Activated CD8-positive, alpha-beta T cell treated with anti-CD3 and anti-CD28 coated beads for 36 hours (primary cell): ENCODE results near the gene NUDT3. TPM values are rescaled to one million over a fixed set of nuclear protein-coding genes. Genes with fewer than 3 reads are reported as not detected.

ENCODE experiments used
- ATAC-seq: fragments of 200-7000 bp; cut with Tn5 transposase; one replicate; pipeline ENCODE4 v1.10.0; 2021; ENCODE audit warnings: mild to moderate bottlenecking, moderate library complexity
- CTCF ChIA-PET: fragments of 350-600 bp; sonication (Branson Sonifier 250); formaldehyde crosslinking; loops from one replicate; lab custom pipeline; 2021; ENCODE audit warnings: antibody characterized with exemption; lab: Charles Lee
- POLR2A ChIA-PET: fragments of 350-600 bp; sonication (Branson Sonifier 250); formaldehyde crosslinking; loops from one replicate; lab custom pipeline; 2021; ENCODE audit warnings: antibody characterized with exemption; lab: Charles Lee
- DNase-seq: peaks from one replicate; pipeline ENCODE4 v3.0.0-alpha.2; 2020
- H3K27ac Mint-ChIP-seq: one replicate; pipeline ENCODE4 v1.8.0; 2021; ENCODE audit warnings: mild to moderate bottlenecking, mixed read lengths
- H3K27me3 Mint-ChIP-seq: one replicate; pipeline ENCODE4 v1.8.0; 2021; ENCODE audit warnings: mixed read lengths
- H3K36me3 Mint-ChIP-seq: one replicate; pipeline ENCODE4 v1.8.0; 2021; ENCODE audit warnings: low read depth, mixed read lengths
- H3K4me1 Mint-ChIP-seq: one replicate; pipeline ENCODE4 v1.8.0; 2021; ENCODE audit warnings: low read depth, mixed read lengths
- H3K4me3 Mint-ChIP-seq: one replicate; pipeline ENCODE4 v1.8.0; 2021; ENCODE audit warnings: mild to moderate bottlenecking, moderate library complexity, mixed read lengths
- H3K9me3 Mint-ChIP-seq: one replicate; pipeline ENCODE4 v1.8.0; 2021; ENCODE audit warnings: mixed read lengths
- CTCF ChIP-seq: fragments of 200-600 bp; IDR thresholded peaks from one replicate; pipeline ENCODE4 v1.8.0; 2022; ENCODE audit warnings: antibody characterized with exemption, mild to moderate bottlenecking
- intact Hi-C: fragments of 100-400 bp; cut with micrococcal nuclease; formaldehyde crosslinking; loops from one replicate; pipeline ENCODE4 v1.10.0; 2022
- total RNA-seq, 2 experiments: library from RNA; stranded (reverse); gene quantifications; one replicate each; pipeline ENCODE4 v1.2.3, GENCODE V29; 2021

NUDT3 gene
- total RNA-seq, 2 experiments from 2014 or later = 15.0 to 15.2 TPM

- Mint-ChIP-seq H3K27me3 (no peaks in the 10 kb centered on the region), H3K9me3 (no peaks in the 10 kb centered on the region), H3K36me3 (no peaks in the 10 kb centered on the region), H3K4me1 (peaks cover 26% of the 10 kb centered on the region), H3K4me3 (no peak overlapping the region), H3K27ac (no peak overlapping the region)
- ChIA-PET POLR2A (interaction anchor here (1.0 to 3.5 kb wide), 7 partner anchors 12 to 497 kb away, joined by 3 to 18 read pairs (median 3); partner anchors contain the start of genes HMGA1, SMIM29 and TAF11), CTCF (interaction anchor here (0.7 to 4.5 kb wide), 5 partner anchors 10 to 228 kb away, joined by 3 to 32 read pairs (median 5); partner anchors contain the start of gene SMIM29)
- ATAC-seq = no peak
- no peak for DNase-seq
- intact Hi-C loops = loop anchor here (1.0 kb wide), 1 partner anchor 142 kb away; the partner anchor contains the start of gene SMIM29
- TF ChIP-seq CTCF = no peak
Measured at GRCh38 chr6:34390531-34391472, 1.7 kb downstream of the NUDT3 start.

DNA sequence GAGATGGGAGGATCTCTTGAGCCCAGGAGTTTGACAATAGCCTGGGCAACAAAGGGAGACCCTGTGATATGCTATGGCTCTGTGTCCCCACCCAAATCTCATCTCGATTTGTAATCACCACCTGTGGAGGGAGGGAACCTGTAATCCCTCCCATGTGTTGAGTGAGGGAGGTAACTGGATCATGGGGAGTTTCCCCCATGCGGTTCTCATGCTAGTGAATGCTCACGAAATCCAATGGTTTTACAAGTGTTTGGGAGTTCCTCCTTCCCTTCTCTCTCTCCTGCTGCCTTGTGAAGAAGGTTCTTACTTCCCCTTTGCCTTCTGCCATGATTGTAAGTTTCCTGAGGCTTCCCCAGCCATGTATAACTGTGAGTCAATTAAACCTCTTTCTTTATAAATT, 3.4 kb downstream of the NUDT3 start:
- Mint-ChIP-seq H3K4me3 (no peak overlapping the region), H3K4me1 (peaks cover 32% of the 10 kb centered on the region), H3K9me3 (no peaks in the 10 kb centered on the region), H3K27ac (no peak overlapping the region), H3K36me3 (no peaks in the 10 kb centered on the region), H3K27me3 (no peaks in the 10 kb centered on the region)
- ATAC-seq = no peak
- no peak for TF ChIP-seq CTCF
- no peak for DNase-seq
- intact Hi-C loops = no loop called here
- ChIA-PET POLR2A (interaction anchor here (0.6 kb wide), 1 partner anchor 226 kb away, joined by 4 read pairs; no protein-coding TSS in a partner anchor), CTCF (no interaction called here)

DNA sequence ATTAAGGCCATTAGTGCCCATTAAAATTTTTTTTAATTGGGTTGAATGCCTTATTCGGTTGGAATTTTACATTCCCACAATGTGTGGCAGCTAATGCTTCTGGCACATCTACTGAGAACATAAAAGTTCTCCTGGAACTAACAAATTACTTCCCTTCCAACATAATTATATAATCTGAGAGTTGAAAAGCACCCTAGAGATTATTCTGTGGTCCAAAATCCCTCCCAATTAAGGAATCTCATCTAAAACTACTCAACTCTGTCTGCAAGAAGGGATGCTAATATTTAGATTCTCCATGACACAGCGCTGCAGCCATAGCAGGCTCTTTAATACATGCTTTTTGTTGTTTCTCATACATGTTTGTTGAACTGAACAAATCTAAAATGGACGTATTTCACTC, 4.0 kb downstream of the NUDT3 start:
- DNase-seq (no peak), ATAC-seq (no peak)
- Mint-ChIP-seq H3K36me3 (no peaks in the 10 kb centered on the region), H3K4me1 (peaks cover 32% of the 10 kb centered on the region), H3K27ac (no peak overlapping the region), H3K9me3 (no peaks in the 10 kb centered on the region), H3K27me3 (no peaks in the 10 kb centered on the region), H3K4me3 (no peak overlapping the region)
- no peak for TF ChIP-seq CTCF
- POLR2A ChIA-PET = interaction anchor here (0.6 kb wide), 1 partner anchor 28 kb away, joined by 3 read pairs; no protein-coding TSS in a partner anchor
- intact Hi-C loops = no loop called here
- CTCF ChIA-PET = interaction anchor here (1.6 kb wide), 1 partner anchor 139 kb away, joined by 4 read pairs; no protein-coding TSS in a partner anchor

DNA sequence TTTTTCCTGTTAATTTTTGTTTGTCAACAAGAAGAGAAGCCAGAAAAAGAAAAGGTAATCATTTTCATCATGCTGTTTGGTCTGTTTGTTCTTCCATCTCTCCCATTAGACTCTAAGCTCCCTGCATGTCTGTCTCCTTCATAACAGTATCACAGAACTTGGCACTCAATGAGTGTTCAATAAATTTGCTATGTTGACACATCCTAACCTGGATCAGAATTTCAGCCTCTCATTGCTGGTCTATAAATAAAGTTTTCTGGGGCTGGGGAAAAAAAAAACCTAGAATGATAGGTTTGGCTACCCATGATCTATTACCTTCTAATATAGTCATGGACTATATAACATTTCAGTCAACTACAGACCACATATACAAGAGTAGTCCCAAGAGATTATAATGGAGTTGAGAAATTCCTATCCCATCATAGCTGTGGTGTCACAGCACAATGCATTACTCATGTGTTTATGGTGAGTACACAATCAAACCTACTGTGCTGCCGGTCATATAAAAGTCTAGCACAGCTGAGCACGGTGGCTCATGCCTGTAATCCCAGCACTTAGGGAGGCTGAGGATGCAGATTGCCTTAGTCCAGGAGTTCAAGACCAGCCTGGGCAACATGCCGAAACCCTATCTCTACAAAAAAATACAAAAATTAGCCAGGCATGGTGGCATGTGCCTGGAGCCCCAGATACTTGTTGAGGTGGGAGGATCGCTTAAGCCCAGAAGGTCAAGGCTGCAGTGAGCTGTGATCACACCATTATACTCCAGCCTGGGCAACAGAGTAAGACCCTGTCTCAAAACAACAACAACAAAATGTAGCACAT, 5.9 kb downstream of the NUDT3 start:
- no peak for TF ChIP-seq CTCF
- POLR2A ChIA-PET = interaction anchor here (0.9 to 1.2 kb wide), 6 partner anchors 13 to 149 kb away, joined by 3 read pairs; partner anchors contain the start of genes HMGA1 and RPS10
- H3K27ac Mint-ChIP-seq = no peak overlapping the region
- intact Hi-C loops = no loop called here
- ATAC-seq (no peak), DNase-seq (no peak)
- CTCF ChIA-PET = interaction anchor here (0.6 to 1.6 kb wide), 4 partner anchors 137 to 223 kb away, joined by 3 to 4 read pairs (median 4); no protein-coding TSS in a partner anchor
- no peaks in the 10 kb centered on the region for H3K36me3 Mint-ChIP-seq
- H3K4me3 Mint-ChIP-seq = no peak overlapping the region
- H3K9me3 Mint-ChIP-seq = no peaks in the 10 kb centered on the region
- no peaks in the 10 kb centered on the region for H3K27me3 Mint-ChIP-seq
- peaks cover 34% of the 10 kb centered on the region for H3K4me1 Mint-ChIP-seq
